Activated naive CD4-positive, alpha-beta T cell treated with anti-CD3 and anti-CD28 coated beads, Interleukin-2, amount 10 ng/mL, durations not matched to agents 7 days and 5 days (primary cell): ENCODE data around the gene ZBED5.

Source experiments
- CTCF ChIA-PET: fragments of 350-600 bp; sonication (Branson Sonifier 250); formaldehyde crosslinking; loops from one replicate; lab custom pipeline; 2021; ENCODE audit warnings: antibody characterized with exemption; lab: Charles Lee
- DNase-seq: peaks from one replicate; pipeline ENCODE4 v3.0.0-alpha.2; 2020
- H3K27ac Mint-ChIP-seq: one replicate; pipeline ENCODE4 v1.8.0; 2021; ENCODE audit warnings: mild to moderate bottlenecking, moderate library complexity, mixed read lengths
- H3K27me3 Mint-ChIP-seq: one replicate; pipeline ENCODE4 v1.8.0; 2021; ENCODE audit warnings: mild to moderate bottlenecking, mixed read lengths
- H3K36me3 Mint-ChIP-seq: one replicate; pipeline ENCODE4 v1.8.0; 2021; ENCODE audit warnings: mixed read lengths
- H3K4me1 Mint-ChIP-seq: one replicate; pipeline ENCODE4 v1.8.0; 2021; ENCODE audit warnings: mixed read lengths
- H3K4me3 Mint-ChIP-seq: one replicate; pipeline ENCODE4 v1.8.0; 2021; ENCODE audit warnings: mild to moderate bottlenecking, moderate library complexity, mixed read lengths
- H3K9me3 Mint-ChIP-seq: one replicate; pipeline ENCODE4 v1.8.0; 2021; ENCODE audit warnings: mixed read lengths

The ZBED5 gene

GRCh38 chr11:10864688-10865087 lies 6.8 kb upstream of the ZBED5 start:
- no peak overlapping the region for H3K4me3 Mint-ChIP-seq
- H3K36me3 Mint-ChIP-seq: peaks cover 6% of the 10 kb centered on the region

GRCh38 chr11:10862446-10862845 lies 4.6 kb upstream of the ZBED5 start:
- peaks cover 6% of the 10 kb centered on the region for H3K27me3 Mint-ChIP-seq
- no peak overlapping the region for H3K4me3 Mint-ChIP-seq
- peaks cover 38% of the 10 kb centered on the region for H3K4me1 Mint-ChIP-seq
- peaks cover 2% of the 10 kb centered on the region for H3K9me3 Mint-ChIP-seq
- no peak for DNase-seq
- CTCF ChIA-PET: no interaction called here
- H3K27ac Mint-ChIP-seq: no peak overlapping the region
- H3K36me3 Mint-ChIP-seq: peaks cover 9% of the 10 kb centered on the region

More at GRCh38 chr11:10864688-10865087, 6.8 kb upstream of the ZBED5 start:
- H3K27ac Mint-ChIP-seq: no peak overlapping the region
- no peaks in the 10 kb centered on the region for H3K27me3 Mint-ChIP-seq
- peaks cover 33% of the 10 kb centered on the region for H3K4me1 Mint-ChIP-seq
- DNase-seq: no peak
- peaks cover 2% of the 10 kb centered on the region for H3K9me3 Mint-ChIP-seq
- CTCF ChIA-PET: no interaction called here

- H3K4me1 Mint-ChIP-seq: peaks cover 38% of the 10 kb centered on the region
- H3K36me3 Mint-ChIP-seq: peaks cover 13% of the 10 kb centered on the region
- no peak for DNase-seq
- no peak overlapping the region for H3K27ac Mint-ChIP-seq
- CTCF ChIA-PET: no interaction called here
- no peak overlapping the region for H3K4me3 Mint-ChIP-seq
- H3K27me3 Mint-ChIP-seq: peaks cover 6% of the 10 kb centered on the region
- H3K9me3 Mint-ChIP-seq: peaks cover 2% of the 10 kb centered on the region
These were observed 3.9 kb upstream of the ZBED5 start for GRCh38 chr11:10861799-10862198.

GRCh38 chr11:10861047-10861446 lies 3.2 kb upstream of the ZBED5 start:
- peaks cover 6% of the 10 kb centered on the region for H3K27me3 Mint-ChIP-seq
- no peak overlapping the region for H3K4me3 Mint-ChIP-seq
- H3K27ac Mint-ChIP-seq: no peak overlapping the region
- CTCF ChIA-PET: interaction anchor here (0.6 kb wide), 1 partner anchor 18 kb away, joined by 3 read pairs; no protein-coding TSS in a partner anchor
- H3K4me1 Mint-ChIP-seq: peaks cover 42% of the 10 kb centered on the region
- DNase-seq: no peak
- peaks cover 18% of the 10 kb centered on the region for H3K36me3 Mint-ChIP-seq
- peaks cover under 1% of the 10 kb centered on the region for H3K9me3 Mint-ChIP-seq

GRCh38 chr11:10858439-10859325 lies 829 bp upstream of the ZBED5 start:
- H3K4me3 Mint-ChIP-seq: peak overlapping the region; percentile 97
- DNase-seq: peak; percentile 68
- peaks cover 53% of the 10 kb centered on the region for H3K4me1 Mint-ChIP-seq
- no peaks in the 10 kb centered on the region for H3K9me3 Mint-ChIP-seq
- H3K27me3 Mint-ChIP-seq: peaks cover 6% of the 10 kb centered on the region
- peaks cover 27% of the 10 kb centered on the region for H3K36me3 Mint-ChIP-seq
- CTCF ChIA-PET: interaction anchor here (0.7 to 1.9 kb wide), 4 partner anchors 49 to 164 kb away, joined by 3 to 8 read pairs (median 4); no protein-coding TSS in a partner anchor
- H3K27ac Mint-ChIP-seq: peak overlapping the region; percentile 99

GRCh38 chr11:10857459-10857708 lies 469 bp downstream of the ZBED5 start:
- H3K27ac Mint-ChIP-seq: peak overlapping the region; percentile 99
- no peaks in the 10 kb centered on the region for H3K9me3 Mint-ChIP-seq
- peaks cover 44% of the 10 kb centered on the region for H3K4me1 Mint-ChIP-seq
- H3K27me3 Mint-ChIP-seq: peaks cover 6% of the 10 kb centered on the region
- H3K4me3 Mint-ChIP-seq: peak overlapping the region; percentile 97
- no peak for DNase-seq
- CTCF ChIA-PET: interaction anchor here (1.6 to 1.9 kb wide), 3 partner anchors 48 to 77 kb away, joined by 3 to 8 read pairs (median 6); no protein-coding TSS in a partner anchor
- peaks cover 39% of the 10 kb centered on the region for H3K36me3 Mint-ChIP-seq

- peak overlapping the region; percentile 97 for H3K4me3 Mint-ChIP-seq
- DNase-seq: no peak
- no peaks in the 10 kb centered on the region for H3K9me3 Mint-ChIP-seq
- H3K27ac Mint-ChIP-seq: peak overlapping the region; percentile 99
- peaks cover 44% of the 10 kb centered on the region for H3K4me1 Mint-ChIP-seq
- H3K36me3 Mint-ChIP-seq: peaks cover 44% of the 10 kb centered on the region
- CTCF ChIA-PET: interaction anchor here (1.6 kb wide), 2 partner anchors 47 to 77 kb away, joined by 3 to 6 read pairs; no protein-coding TSS in a partner anchor
- peaks cover 6% of the 10 kb centered on the region for H3K27me3 Mint-ChIP-seq
These were observed 979 bp downstream of the ZBED5 start for GRCh38 chr11:10856689-10857458.

- no peak overlapping the region for H3K4me3 Mint-ChIP-seq
- H3K9me3 Mint-ChIP-seq: no peaks in the 10 kb centered on the region
- H3K27me3 Mint-ChIP-seq: peaks cover 6% of the 10 kb centered on the region
- peaks cover 49% of the 10 kb centered on the region for H3K36me3 Mint-ChIP-seq
- DNase-seq: no peak
- H3K27ac Mint-ChIP-seq: no peak overlapping the region
- CTCF ChIA-PET: no interaction called here
- peaks cover 40% of the 10 kb centered on the region for H3K4me1 Mint-ChIP-seq
These were observed 2.6 kb downstream of the ZBED5 start for GRCh38 chr11:10855295-10855694.

GRCh38 chr11:10847960-10848860 lies 9.6 kb downstream of the ZBED5 start:
- H3K4me1 Mint-ChIP-seq: peaks cover 3% of the 10 kb centered on the region
- no peaks in the 10 kb centered on the region for H3K9me3 Mint-ChIP-seq
- H3K27me3 Mint-ChIP-seq: no peaks in the 10 kb centered on the region
- no peak overlapping the region for H3K4me3 Mint-ChIP-seq
- H3K27ac Mint-ChIP-seq: no peak overlapping the region
- peaks cover 41% of the 10 kb centered on the region for H3K36me3 Mint-ChIP-seq
- CTCF ChIA-PET: interaction anchor here (0.8 to 1.2 kb wide), 2 partner anchors 39 to 86 kb away, joined by 3 to 5 read pairs; partner anchors contain the start of gene EIF4G2
- DNase-seq: no peak

GRCh38 chr11:10846660-10847059 lies 11.2 kb downstream of the ZBED5 start:
- H3K4me3 Mint-ChIP-seq: no peak overlapping the region
- no peaks in the 10 kb centered on the region for H3K9me3 Mint-ChIP-seq
- H3K4me1 Mint-ChIP-seq: no peaks in the 10 kb centered on the region
- H3K27me3 Mint-ChIP-seq: no peaks in the 10 kb centered on the region
- DNase-seq: no peak
- H3K27ac Mint-ChIP-seq: no peak overlapping the region
- CTCF ChIA-PET: no interaction called here
- H3K36me3 Mint-ChIP-seq: peaks cover 28% of the 10 kb centered on the region

GRCh38 chr11:10845589-10845988 lies 12.3 kb downstream of the ZBED5 start:
- DNase-seq: no peak
- H3K4me3 Mint-ChIP-seq: no peak overlapping the region
- no peaks in the 10 kb centered on the region for H3K9me3 Mint-ChIP-seq
- CTCF ChIA-PET: no interaction called here
- no peaks in the 10 kb centered on the region for H3K4me1 Mint-ChIP-seq
- peaks cover 23% of the 10 kb centered on the region for H3K36me3 Mint-ChIP-seq
- no peak overlapping the region for H3K27ac Mint-ChIP-seq
- no peaks in the 10 kb centered on the region for H3K27me3 Mint-ChIP-seq

GRCh38 chr11:10844796-10845195 lies 13.1 kb downstream of the ZBED5 start:
- Mint-ChIP-seq H3K27me3 (no peaks in the 10 kb centered on the region), H3K9me3 (no peaks in the 10 kb centered on the region), H3K4me1 (no peaks in the 10 kb centered on the region), H3K27ac (no peak overlapping the region), H3K4me3 (no peak overlapping the region), H3K36me3 (peaks cover 21% of the 10 kb centered on the region)
- CTCF ChIA-PET: no interaction called here
- no peak for DNase-seq

- peaks cover 18% of the 10 kb centered on the region for H3K36me3 Mint-ChIP-seq
- H3K9me3 Mint-ChIP-seq: no peaks in the 10 kb centered on the region
- H3K27ac Mint-ChIP-seq: no peak overlapping the region
- H3K27me3 Mint-ChIP-seq: no peaks in the 10 kb centered on the region
- H3K4me3 Mint-ChIP-seq: no peak overlapping the region
- no peaks in the 10 kb centered on the region for H3K4me1 Mint-ChIP-seq
- no peak for DNase-seq
- CTCF ChIA-PET: no interaction called here
These were observed 13.5 kb downstream of the ZBED5 start for GRCh38 chr11:10844356-10844755.
